Activated CD4-positive, alpha-beta T cell treated with anti-CD3 and anti-CD28 coated beads, Interleukin-10, Interleukin-2, amounts not matched to agents 100 ng/mL and 50 ng/mL, durations not matched to agents 16 hours and 8 hours (primary cell): ENCODE measurements around the gene SORCS2.
A peak's percentile ranks its signal among the peaks of the same experiment; 100 is the strongest.

Source experiments
- DNase-seq: peaks from one replicate; pipeline ENCODE4 v3.0.0-alpha.2; 2020

Gene SORCS2

GRCh38 chr4:7192252-7193029 lies at the start of gene SORCS2:
Gene SORCS2 (plus strand): TSS chr4:7192538.
- DNase-seq, result peak; percentile 60

- no peak for DNase-seq
These were observed 47.7 kb upstream of the SORCS2 start for GRCh38 chr4:7144374-7145290.

- DNase-seq, result no peak
These were observed 46.9 kb upstream of the SORCS2 start for GRCh38 chr4:7145291-7145934.

- no peak for DNase-seq
These were observed 46.1 kb upstream of the SORCS2 start for GRCh38 chr4:7146059-7146785.

GRCh38 chr4:7146786-7147115 lies 45.6 kb upstream of the SORCS2 start:
- DNase-seq, result no peak

GRCh38 chr4:7147261-7147660 lies 45.1 kb upstream of the SORCS2 start:
- no peak for DNase-seq

GRCh38 chr4:7147661-7148310 lies 44.6 kb upstream of the SORCS2 start:
- DNase-seq, result no peak

GRCh38 chr4:7148337-7148736 lies 44.0 kb upstream of the SORCS2 start:
- no peak for DNase-seq

- no peak for DNase-seq
These were observed 42.2 kb upstream of the SORCS2 start for GRCh38 chr4:7150036-7150635.

- DNase-seq, result no peak
These were observed 40.6 kb upstream of the SORCS2 start for GRCh38 chr4:7151668-7152227.

- DNase-seq, result no peak
These were observed 38.6 kb upstream of the SORCS2 start for GRCh38 chr4:7153711-7154110.

- DNase-seq, result no peak
These were observed 37.9 kb upstream of the SORCS2 start for GRCh38 chr4:7154351-7154981.

GRCh38 chr4:7155590-7156071 lies 36.7 kb upstream of the SORCS2 start:
- no peak for DNase-seq

- DNase-seq, result no peak
These were observed 36.0 kb upstream of the SORCS2 start for GRCh38 chr4:7156328-7156727.

- DNase-seq, result no peak
These were observed 35.4 kb upstream of the SORCS2 start for GRCh38 chr4:7156761-7157488.

GRCh38 chr4:7157666-7158065 lies 34.7 kb upstream of the SORCS2 start:
- DNase-seq, result no peak

GRCh38 chr4:7158081-7158750 lies 34.1 kb upstream of the SORCS2 start:
- DNase-seq, result no peak

- no peak for DNase-seq
These were observed 33.3 kb upstream of the SORCS2 start for GRCh38 chr4:7158991-7159390.

GRCh38 chr4:7159923-7160322 lies 32.4 kb upstream of the SORCS2 start:
- no peak for DNase-seq

GRCh38 chr4:7160439-7160838 lies 31.9 kb upstream of the SORCS2 start:
- no peak for DNase-seq
